Keratinocyte (primary cell): ENCODE results near the gene PTBP2.

Source experiments
- CTCF ChIP-seq, 3 experiments: IDR thresholded peaks in 1 of 3; conservative IDR thresholded peaks in 1 of 3; optimal IDR thresholded peaks in 1 of 3; 2 replicates in 2 of 3; 3 replicates in 1 of 3; pipeline versions ENCODE3 to v1.5.1; 2011; ENCODE audit warnings: low read length in 3 of 3, mild to moderate bottlenecking in 3 of 3, moderate library complexity in 2 of 3, control low read depth in 1 of 3, inconsistent platforms in 1 of 3; ENCODE audit not compliant: insufficient read depth in 2 of 3; ENCODE audit errors: extremely low read depth in 1 of 3
- EZH2 ChIP-seq: IDR thresholded peaks from one replicate; pipeline ENCODE4 v1.6.1; 2012; ENCODE audit warnings: inconsistent platforms, mild to moderate bottlenecking, low read length, moderate library complexity

- no peak for TF ChIP-seq CTCF (optimal IDR thresholded peaks at IDR 0.05 in 1 of 3, IDR thresholded peaks at IDR 0.05 in 1 of 3, conservative IDR thresholded peaks at IDR 0.05 in 1 of 3; ENCODE audit: extremely low read depth in 1 of 3, insufficient read depth in 2 of 3, low read length in 3 of 3)
- no peak for TF ChIP-seq EZH2
Observed at GRCh38 chr1:96703186-96703585, 18.4 kb upstream of the PTBP2 start.
